T-helper 9 cell (primary cell): ENCODE measurements around the gene KIT.

Experiments used
- DNase-seq: peaks from one replicate; pipeline ENCODE4 v3.0.0-alpha.2; 2020

The KIT gene

GRCh38 chr4:54750341-54750740 is 92.6 kb downstream of the KIT start:
- DNase-seq, result no peak

DNA sequence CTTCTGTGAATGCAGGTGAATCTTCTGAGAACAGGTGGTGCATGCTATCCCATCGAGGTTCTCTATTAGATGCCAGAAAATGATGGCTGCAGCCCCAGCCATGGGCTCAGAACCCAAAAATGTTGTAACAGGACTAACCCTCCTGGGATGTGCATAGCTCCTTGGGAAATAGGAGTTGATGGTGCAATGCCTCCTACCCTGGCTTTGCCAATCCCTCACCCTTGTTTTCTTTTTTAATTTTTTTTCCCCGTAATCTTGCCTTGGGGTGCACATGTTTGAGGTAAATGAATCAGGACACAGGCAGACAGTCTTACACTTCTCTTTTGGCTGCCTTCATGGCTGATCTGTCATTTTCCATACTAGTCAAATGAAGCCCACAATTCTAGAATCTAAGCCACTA is 96.6 kb downstream of the KIT start:
- DNase-seq, result no peak

- DNase-seq, result no peak
These were observed 106.7 kb downstream of the KIT start for GRCh38 chr4:54764476-54764875.

GRCh38 chr4:54767376-54767775 is 109.6 kb downstream of the KIT start:
- DNase-seq, result no peak

GRCh38 chr4:54773022-54773421 is 115.3 kb downstream of the KIT start:
- no peak for DNase-seq

DNA sequence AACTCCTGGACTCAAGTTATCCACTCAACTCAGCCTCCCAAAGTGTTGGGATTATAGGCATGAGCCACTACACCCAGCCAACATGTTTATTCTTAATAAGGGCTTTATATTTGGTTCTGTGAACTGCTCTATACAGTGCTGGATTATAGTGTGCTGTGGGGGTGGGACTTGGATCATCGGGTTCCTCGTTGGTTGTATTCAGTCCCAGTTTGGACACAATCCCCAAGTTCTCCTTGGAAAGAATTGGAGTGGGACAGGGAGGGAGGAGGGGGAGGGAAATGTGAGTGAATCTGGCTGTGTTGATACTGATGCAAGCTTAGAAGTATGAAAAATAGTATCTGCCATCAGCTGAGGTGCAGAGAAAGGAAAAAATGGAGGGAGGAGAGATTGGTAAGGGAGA is 121.3 kb downstream of the KIT start:
- no peak for DNase-seq

DNA sequence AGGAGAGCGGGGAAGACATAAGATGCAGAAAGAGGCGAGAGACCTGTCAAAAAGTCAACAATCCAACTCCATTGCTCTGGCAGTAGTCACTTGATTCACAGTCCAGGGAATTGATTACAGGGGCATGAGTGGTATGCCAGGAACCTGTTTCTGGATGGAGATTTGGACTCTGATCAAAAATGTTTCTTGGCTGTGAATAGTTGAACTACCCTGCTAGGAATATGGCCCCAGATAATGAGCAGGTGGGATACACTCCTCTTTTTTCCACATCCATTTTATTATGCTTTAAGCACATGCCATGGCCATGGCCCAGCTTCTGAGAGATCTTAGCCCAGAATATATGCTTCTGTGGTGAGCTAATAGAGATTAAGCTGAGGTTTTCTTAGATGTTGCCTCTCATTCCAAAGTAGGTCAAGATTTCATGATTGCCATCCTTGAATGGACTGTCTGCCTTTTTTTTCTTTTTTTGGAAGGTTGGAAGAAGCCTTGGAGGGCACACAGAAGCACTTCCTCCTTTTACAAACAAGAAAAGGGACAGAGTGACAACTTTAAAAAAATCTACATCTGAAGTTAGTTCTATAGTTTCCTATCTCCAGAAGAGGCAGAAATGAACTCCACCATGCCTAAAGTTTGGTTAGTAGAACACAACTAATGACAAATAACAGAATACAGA is 121.9 kb downstream of the KIT start:
- DNase-seq, result no peak

DNA sequence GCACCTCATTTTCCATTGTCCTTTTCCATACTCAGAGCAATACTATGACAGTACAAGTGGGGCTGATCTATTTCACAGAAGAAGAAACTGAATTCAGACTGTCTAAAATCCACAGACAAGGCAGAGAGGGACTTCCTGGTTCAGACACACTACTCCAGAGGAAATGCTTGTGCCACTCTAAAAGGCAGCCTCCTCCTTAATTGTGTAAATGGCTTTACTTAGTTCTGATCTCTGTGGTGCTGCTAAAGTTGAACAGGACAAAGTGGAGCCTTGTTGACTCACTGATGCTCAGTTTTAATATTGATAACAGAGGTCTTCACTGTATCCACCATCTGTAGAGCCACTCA is 122.4 kb downstream of the KIT start:
- no peak for DNase-seq

GRCh38 chr4:54781756-54782155 is 124.0 kb downstream of the KIT start:
- DNase-seq, result no peak

DNA sequence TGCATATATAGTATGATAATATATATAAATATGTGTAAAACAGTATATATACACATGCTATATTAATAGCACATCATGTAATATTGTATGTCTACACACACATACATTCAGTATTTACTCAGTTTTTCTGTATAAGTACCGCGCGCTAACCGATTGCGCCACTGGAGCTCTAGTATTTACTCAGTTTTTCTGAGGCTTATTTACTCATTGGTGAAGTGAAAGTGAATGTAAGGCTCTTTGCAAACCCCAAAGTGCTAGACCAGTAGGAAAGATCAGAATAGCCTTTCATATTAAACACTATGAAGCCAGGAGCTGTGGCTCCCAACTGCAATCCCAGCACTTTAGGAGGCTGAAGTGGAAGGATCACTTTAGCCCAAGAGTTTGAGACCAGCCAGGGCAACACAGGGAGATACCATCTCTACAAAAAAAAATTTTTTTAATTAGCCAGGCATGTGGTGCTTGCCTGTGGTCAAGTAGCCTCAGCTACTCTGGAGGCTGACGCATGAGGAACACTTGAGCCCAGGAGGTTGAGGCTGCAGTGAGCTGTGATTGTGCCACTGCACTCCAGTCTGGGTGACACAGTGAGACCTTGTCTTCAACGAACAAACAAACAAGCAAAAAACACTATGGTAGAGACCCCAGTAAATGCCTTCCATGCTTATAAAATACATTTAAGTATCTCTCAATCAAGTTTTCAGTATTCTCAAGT is 125.8 kb downstream of the KIT start:
- DNase-seq, result no peak

DNA sequence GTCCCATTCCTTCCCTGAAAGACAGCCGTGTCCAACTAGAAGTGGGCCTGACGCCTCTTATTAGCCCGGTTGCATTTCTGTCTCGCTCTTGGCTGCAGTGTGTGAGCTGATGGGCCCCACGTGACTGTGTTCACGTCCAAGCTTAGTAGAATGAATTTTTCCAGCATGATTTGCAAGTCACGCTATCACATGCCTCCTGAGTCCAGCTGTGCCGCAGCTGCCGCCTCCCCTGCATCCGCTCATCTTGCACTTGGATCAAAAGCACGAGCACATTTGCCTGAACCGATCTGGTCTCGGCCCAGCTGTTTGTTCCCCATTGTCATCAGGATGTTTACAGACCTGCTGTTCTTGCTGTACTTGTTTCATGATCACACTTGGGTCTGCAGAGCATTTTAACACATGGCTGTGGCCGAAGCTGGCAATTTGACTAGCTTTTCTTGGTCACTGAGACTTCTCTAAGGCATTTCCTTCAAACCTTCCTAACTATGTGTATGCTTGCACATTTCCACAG is 126.5 kb downstream of the KIT start:
- no peak for DNase-seq
